Esophagus (tissue), 2 donors: Measurements from ENCODE around the gene SYT9. TPM values are rescaled to one million over a fixed set of nuclear protein-coding genes. Genes with fewer than 3 reads are reported as not detected.

Experiments
- H3K27ac ChIP-seq, 2 donors: one replicate each; pipeline ENCODE4 v1.5.1; 2013; ENCODE audit warnings: low read depth in 2 of 2, mild to moderate bottlenecking in 2 of 2, inconsistent platforms in 1 of 2, low read length in 1 of 2, moderate library complexity in 1 of 2
- H3K27me3 ChIP-seq, 2 donors: one replicate each; pipeline ENCODE4 v1.6.1; 2013; ENCODE audit warnings: low read length in 2 of 2, control low read depth in 1 of 2, mild to moderate bottlenecking in 1 of 2; ENCODE audit not compliant: insufficient read depth in 2 of 2, control insufficient read depth in 1 of 2
- H3K36me3 ChIP-seq, 2 donors: one replicate each; pipeline ENCODE4 v1.6.1; 2013; ENCODE audit warnings: low read length in 1 of 2; ENCODE audit not compliant: control insufficient read depth in 2 of 2, insufficient read depth in 2 of 2
- H3K4me1 ChIP-seq, 2 donors: one replicate each; pipeline ENCODE4 v1.6.1; 2013; ENCODE audit warnings: low read length in 1 of 2; ENCODE audit not compliant: control insufficient read depth in 2 of 2, insufficient read depth in 2 of 2
- H3K4me3 ChIP-seq, 2 donors: one replicate each; pipeline ENCODE4 v1.5.1; 2013; ENCODE audit warnings: low read length in 2 of 2, mild to moderate bottlenecking in 2 of 2, low read depth in 1 of 2, moderate library complexity in 1 of 2
- H3K9me3 ChIP-seq, 2 donors: one replicate each; pipeline ENCODE4 v1.6.1; 2013; ENCODE audit warnings: mild to moderate bottlenecking in 2 of 2, low read depth in 1 of 2, low read length in 1 of 2, moderate library complexity in 1 of 2; ENCODE audit not compliant: control insufficient read depth in 2 of 2, insufficient read depth in 1 of 2
- whole genome bisulfite sequencing, 2 donors: extraction: QIAGEN DNeasy Blood & Tissue Kit; methylation state at CpG; one replicate each; pipeline ENCODE4 v1.1.7; 2013; 5-methylcytosine and 5-hydroxymethylcytosine counted together
- polyA plus RNA-seq, 2 donors: library from polyadenylated mRNA; stranded (reverse); fragments of 200-250 nt; gene quantifications; one replicate each; pipeline ENCODE4 v1.2.3, GENCODE V29; 2013
- donor health status: healthy with polysubstance abuse.
- donor health status: Bipolar disorder and iron deficiency.

Gene SYT9
- polyA plus RNA-seq, 2 donors, result 0.01 to 0.02 TPM

- Histone ChIP-seq H3K27ac (no peak overlapping the region), H3K9me3 (no peaks in the 10 kb centered on the region), H3K4me3 (no peak overlapping the region), H3K27me3 (no peaks in the 10 kb centered on the region), H3K36me3 (no peaks in the 10 kb centered on the region), H3K4me1 (no peaks in the 10 kb centered on the region)
- 27 to 44% methylated on average over 6 of the region's 6 CpGs for WGBS, 2 donors
These were observed 235.1 kb downstream of the SYT9 start for GRCh38 chr11:7486781-7487140.

DNA sequence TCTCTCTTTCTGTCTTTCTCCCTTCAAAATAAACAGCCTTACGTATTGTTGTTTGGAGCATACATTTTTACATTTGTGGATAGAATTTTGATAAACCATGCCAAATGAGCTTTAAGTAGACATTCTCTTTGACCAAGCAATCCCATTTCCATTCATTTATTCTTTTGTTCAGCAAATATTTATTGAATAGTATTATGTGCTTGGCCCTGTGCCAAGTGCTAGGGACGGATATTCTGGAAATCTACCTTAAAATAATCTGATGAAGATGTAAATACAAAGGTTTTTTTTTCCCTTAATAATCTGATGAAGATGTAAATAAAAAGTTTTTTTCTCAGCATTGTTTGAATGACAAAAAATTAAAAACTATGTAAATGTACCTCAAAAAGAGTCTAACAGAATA lies 235.7 kb downstream of the SYT9 start:
- Histone ChIP-seq H3K9me3 (no peaks in the 10 kb centered on the region), H3K36me3 (no peaks in the 10 kb centered on the region), H3K4me3 (no peak overlapping the region), H3K27ac (no peak overlapping the region), H3K4me1 (no peaks in the 10 kb centered on the region), H3K27me3 (no peaks in the 10 kb centered on the region)
- WGBS, 2 donors, result 42 to 48% methylated on average over 2 of the region's 2 CpGs

GRCh38 chr11:7488681-7489080 lies 237.0 kb downstream of the SYT9 start:
- 73 to 89% methylated on average over 1 of the region's 1 CpG for WGBS, 2 donors
- no peaks in the 10 kb centered on the region for H3K9me3 ChIP-seq
- no peak overlapping the region for H3K4me3 ChIP-seq
- H3K36me3 ChIP-seq, result no peaks in the 10 kb centered on the region
- H3K4me1 ChIP-seq, result no peaks in the 10 kb centered on the region
- no peaks in the 10 kb centered on the region for H3K27me3 ChIP-seq
- H3K27ac ChIP-seq, result no peak overlapping the region

GRCh38 chr11:7489376-7489775 lies 237.7 kb downstream of the SYT9 start:
- H3K27ac ChIP-seq, result no peak overlapping the region
- WGBS, 2 donors, result 89 to 91% methylated on average over 2 of the region's 2 CpGs
- no peaks in the 10 kb centered on the region for H3K9me3 ChIP-seq
- H3K4me3 ChIP-seq, result no peak overlapping the region
- H3K27me3 ChIP-seq, result no peaks in the 10 kb centered on the region
- peaks cover 0 to under 1% of the 10 kb centered on the region in 2 donors for H3K4me1 ChIP-seq
- H3K36me3 ChIP-seq, result no peaks in the 10 kb centered on the region

GRCh38 chr11:7490054-7490453 lies 238.3 kb downstream of the SYT9 start:
- Histone ChIP-seq H3K4me3 (no peak overlapping the region), H3K9me3 (no peaks in the 10 kb centered on the region), H3K27ac (no peak overlapping the region), H3K4me1 (peaks cover 0 to 3% of the 10 kb centered on the region in 2 donors), H3K36me3 (no peaks in the 10 kb centered on the region), H3K27me3 (no peaks in the 10 kb centered on the region)
- 81 to 86% methylated on average over 4 of the region's 4 CpGs for WGBS, 2 donors

DNA sequence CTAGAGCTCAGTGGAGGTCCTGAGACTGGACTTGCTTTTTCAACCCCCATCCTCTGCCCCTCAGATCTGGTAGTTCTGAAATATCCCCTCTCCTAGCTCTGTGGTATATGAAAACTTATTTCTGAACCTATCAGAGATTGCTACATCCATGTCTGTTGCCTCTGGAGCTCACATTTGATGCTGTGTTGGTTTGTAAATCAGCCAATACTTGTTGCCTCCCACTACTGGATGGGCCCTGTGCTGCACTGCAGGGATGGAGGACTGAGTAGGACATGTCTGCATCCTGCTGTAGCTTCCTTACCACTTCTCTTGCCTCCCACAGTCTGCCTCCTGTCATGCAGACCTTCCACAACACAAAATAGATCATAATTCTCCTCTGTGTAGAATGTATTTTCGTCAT lies 238.8 kb downstream of the SYT9 start:
- WGBS, 2 donors, result 81 to 84% methylated on average over 1 of the region's 1 CpG
- no peaks in the 10 kb centered on the region for H3K27me3 ChIP-seq
- H3K4me3 ChIP-seq, result no peak overlapping the region
- peaks cover 0 to 3% of the 10 kb centered on the region in 2 donors for H3K4me1 ChIP-seq
- H3K36me3 ChIP-seq, result no peaks in the 10 kb centered on the region
- no peaks in the 10 kb centered on the region for H3K9me3 ChIP-seq
- no peak overlapping the region for H3K27ac ChIP-seq

DNA sequence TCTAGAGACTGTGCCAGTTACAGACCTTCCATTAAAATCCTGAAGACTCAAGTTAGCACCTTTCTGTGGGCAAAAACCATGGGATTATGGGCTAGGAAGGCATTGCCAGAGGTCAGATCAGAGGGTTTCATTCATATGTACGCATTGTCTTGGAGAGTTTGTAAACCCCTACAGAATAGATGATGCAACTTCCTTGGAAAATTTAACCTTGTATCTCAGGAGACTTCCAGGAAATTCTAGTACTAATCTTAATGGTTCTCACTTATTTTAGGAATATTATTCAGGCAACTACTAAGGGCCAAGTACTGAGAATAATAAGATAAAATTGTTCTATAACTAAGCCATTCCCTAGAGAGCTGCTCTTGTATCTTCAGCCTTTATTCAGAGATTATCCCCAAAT lies 240.5 kb downstream of the SYT9 start:
- no peaks in the 10 kb centered on the region for H3K9me3 ChIP-seq
- WGBS, 2 donors, result 80 to 88% methylated on average over 1 of the region's 1 CpG

GRCh38 chr11:7493670-7494069 lies 242.0 kb downstream of the SYT9 start:
- Histone ChIP-seq H3K27ac (no peak overlapping the region), H3K36me3 (no peaks in the 10 kb centered on the region), H3K27me3 (no peaks in the 10 kb centered on the region), H3K4me3 (no peak overlapping the region), H3K4me1 (peaks cover 0 to 3% of the 10 kb centered on the region in 2 donors), H3K9me3 (no peaks in the 10 kb centered on the region)
- WGBS, 2 donors, result 79 to 82% methylated on average over 2 of the region's 2 CpGs

More for the DNA sequence above, 240.5 kb downstream of the SYT9 start:
- Histone ChIP-seq H3K36me3 (no peaks in the 10 kb centered on the region), H3K4me3 (no peak overlapping the region), H3K27ac (no peak overlapping the region), H3K27me3 (no peaks in the 10 kb centered on the region), H3K4me1 (peaks cover 0 to 3% of the 10 kb centered on the region in 2 donors)

DNA sequence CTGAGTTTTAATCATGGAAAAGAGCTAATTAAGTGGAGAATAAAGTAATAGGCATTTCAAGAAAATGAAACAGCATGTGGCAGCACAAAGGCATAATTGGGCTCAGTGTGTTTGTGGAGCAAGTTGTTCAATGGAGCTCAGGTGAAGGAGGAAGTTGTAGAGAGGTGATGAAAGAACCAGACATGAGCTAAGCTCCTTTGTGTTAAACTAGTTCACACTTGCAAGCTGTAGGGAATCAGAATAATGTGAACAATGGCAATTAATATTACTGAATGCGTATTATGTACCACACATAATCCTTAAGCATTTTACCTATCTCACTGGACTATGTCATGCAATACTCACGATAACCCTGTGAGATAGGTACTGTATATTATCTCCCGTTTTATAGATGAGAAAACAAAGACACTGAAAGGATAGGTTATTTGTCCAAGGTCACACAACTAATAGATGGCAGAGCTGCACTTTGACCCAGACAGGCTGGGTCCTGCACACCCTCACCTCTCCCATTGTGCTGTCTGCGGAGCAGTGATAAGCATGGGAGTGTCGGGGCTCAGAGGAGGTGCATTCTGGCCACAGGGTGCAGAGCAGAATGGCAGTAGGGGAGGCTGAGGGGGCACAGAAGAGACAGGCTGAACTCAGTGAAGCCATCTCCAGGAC lies 242.5 kb downstream of the SYT9 start:
- Histone ChIP-seq H3K27ac (peak overlapping the region in 1 of 2 donors; percentile 62), H3K4me1 (peaks cover 0 to 3% of the 10 kb centered on the region in 2 donors)
- 55 to 62% methylated on average over 5 of the region's 5 CpGs for WGBS, 2 donors

DNA sequence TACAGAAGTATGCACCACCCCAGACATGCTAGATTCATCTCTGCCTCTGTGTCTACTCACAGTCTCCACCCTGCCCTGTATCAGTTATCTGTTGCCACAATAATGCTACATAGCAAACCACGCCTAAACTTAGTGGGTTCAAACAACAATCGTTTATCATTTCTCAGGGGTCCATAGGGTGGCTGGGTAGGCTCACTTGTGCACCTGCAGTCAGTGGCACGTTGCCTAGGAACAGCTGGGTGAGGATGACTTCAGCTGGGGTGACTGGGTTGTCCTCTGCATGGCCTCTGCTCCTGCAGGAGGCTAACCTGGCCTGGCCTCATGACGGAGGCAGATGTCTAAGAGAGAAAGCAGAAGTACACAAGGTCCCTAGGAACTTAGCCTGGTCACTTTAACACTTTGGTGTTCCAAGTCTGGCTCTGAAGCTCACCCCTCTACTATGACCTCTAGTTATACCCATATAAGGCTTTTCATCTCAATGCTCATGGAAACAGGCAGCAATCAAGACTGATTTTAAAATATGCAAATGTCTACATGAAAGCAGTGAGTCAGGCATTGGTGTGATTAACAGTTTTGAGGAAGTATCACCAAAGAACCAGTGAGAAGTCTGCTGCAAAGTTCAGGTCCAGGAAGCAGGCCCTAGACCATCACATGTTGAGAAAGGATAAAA lies 244.3 kb downstream of the SYT9 start:
- Histone ChIP-seq H3K36me3 (peaks cover 0 to 1% of the 10 kb centered on the region in 2 donors), H3K4me1 (peaks cover 0 to 3% of the 10 kb centered on the region in 2 donors), H3K27me3 (no peaks in the 10 kb centered on the region), H3K27ac (no peak overlapping the region), H3K4me3 (no peak overlapping the region), H3K9me3 (no peaks in the 10 kb centered on the region)
- WGBS, 2 donors, result 79 to 80% methylated on average over 4 of the region's 4 CpGs

More for the DNA sequence above, 242.5 kb downstream of the SYT9 start:
- Histone ChIP-seq H3K27me3 (no peaks in the 10 kb centered on the region), H3K9me3 (no peaks in the 10 kb centered on the region), H3K4me3 (no peak overlapping the region), H3K36me3 (no peaks in the 10 kb centered on the region)
